Lower leg skin (tissue), 4 donors: ENCODE results near the gene TMEM127. TPM values are rescaled to one million over a fixed set of nuclear protein-coding genes. Genes with fewer than 3 reads are reported as not detected.

ENCODE experiments used
- DNase-seq, 2 donors: peaks; one replicate each; pipeline ENCODE4 v3.0.0-alpha.2; 2019; ENCODE audit warnings: low spot score in 2 of 2
- H3K4me3 ChIP-seq: fragments of 200-600 bp; sonication (generic); 2 replicates; pipeline ENCODE4 v1.5.1; 2017; ENCODE audit warnings: mild to moderate bottlenecking, low read depth; ENCODE audit not compliant: poor library complexity, severe bottlenecking
- POLR2A ChIP-seq, 2 donors: fragments of 450-650 bp; IDR thresholded peaks; one replicate each; pipeline ENCODE4 v1.6.1; 2016 to 2017; ENCODE audit warnings: antibody characterized with exemption in 2 of 2, mild to moderate bottlenecking in 1 of 2, moderate library complexity in 1 of 2
- WGBS, 2 donors: methylation state at CpG; one replicate each; pipeline ENCODE4 v1.1.5; 2018; 5-methylcytosine and 5-hydroxymethylcytosine counted together
- intact Hi-C: fragments of 100-400 bp; cut with DNase I; formaldehyde crosslinking; loops from one replicate; pipeline ENCODE4 v1.15.0; 2023; ENCODE audit warnings: low total_unique reads
- total RNA-seq, 4 donors: library from RNA; depleted of rRNA; stranded (reverse); fragments of >200 nt; gene quantifications; one replicate each; pipeline ENCODE4 v1.1.0, GENCODE V29; 2016
- TF ChIP-seq, protein P1 (sequence below), 3 donors: fragments of 450-650 bp; IDR thresholded peaks; one replicate each; pipeline ENCODE4 v1.5.1; 2016; ENCODE audit warnings: antibody characterized with exemption in 3 of 3, mild to moderate bottlenecking in 3 of 3, moderate library complexity in 2 of 3

The TMEM127 gene
- total RNA-seq, 4 donors from 2014 or later, result 49.5 to 76.2 (median 60.4) TPM

DNA sequence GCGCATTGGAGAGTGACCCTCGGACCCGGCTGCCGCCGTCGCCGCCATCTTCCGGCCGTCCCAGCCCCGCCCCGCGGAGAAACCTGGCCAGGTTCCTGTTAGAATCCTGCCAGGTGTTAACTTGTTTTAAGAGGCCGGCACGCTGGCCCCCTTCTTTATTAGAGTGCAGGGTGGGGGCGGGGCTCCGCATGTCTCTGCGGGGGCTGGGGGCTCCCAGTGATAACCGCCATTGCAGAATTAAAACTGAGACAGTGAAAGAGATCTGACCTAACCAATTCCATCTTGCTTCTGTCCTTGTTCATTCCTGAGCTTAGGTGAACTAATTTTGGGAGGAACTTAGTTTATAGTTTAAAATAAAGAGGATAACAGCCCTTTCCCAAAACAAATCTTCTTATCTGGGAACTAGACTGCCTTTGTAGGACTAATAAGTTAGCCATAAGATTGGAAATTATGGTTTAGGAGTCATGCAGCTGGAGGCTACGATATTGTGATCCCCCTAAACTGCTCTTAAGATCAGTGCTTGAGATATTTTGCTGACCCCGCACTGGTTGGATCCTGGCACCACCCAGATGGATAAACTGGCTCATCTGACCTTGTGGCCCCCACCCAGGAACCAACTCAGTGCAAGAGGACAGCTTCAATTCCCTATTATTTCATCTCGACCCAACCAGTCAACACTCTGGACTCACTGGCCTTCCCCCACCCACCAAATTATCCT is 56.6 kb downstream of the TMEM127 start:
- WGBS, 2 donors, result 10 to 26% methylated on average over 7 to 18 of the region's 21 CpGs
- TF ChIP-seq POLR2A (IDR thresholded peaks at IDR 0.05), result no peak
- TF ChIP-seq, protein P1, sequence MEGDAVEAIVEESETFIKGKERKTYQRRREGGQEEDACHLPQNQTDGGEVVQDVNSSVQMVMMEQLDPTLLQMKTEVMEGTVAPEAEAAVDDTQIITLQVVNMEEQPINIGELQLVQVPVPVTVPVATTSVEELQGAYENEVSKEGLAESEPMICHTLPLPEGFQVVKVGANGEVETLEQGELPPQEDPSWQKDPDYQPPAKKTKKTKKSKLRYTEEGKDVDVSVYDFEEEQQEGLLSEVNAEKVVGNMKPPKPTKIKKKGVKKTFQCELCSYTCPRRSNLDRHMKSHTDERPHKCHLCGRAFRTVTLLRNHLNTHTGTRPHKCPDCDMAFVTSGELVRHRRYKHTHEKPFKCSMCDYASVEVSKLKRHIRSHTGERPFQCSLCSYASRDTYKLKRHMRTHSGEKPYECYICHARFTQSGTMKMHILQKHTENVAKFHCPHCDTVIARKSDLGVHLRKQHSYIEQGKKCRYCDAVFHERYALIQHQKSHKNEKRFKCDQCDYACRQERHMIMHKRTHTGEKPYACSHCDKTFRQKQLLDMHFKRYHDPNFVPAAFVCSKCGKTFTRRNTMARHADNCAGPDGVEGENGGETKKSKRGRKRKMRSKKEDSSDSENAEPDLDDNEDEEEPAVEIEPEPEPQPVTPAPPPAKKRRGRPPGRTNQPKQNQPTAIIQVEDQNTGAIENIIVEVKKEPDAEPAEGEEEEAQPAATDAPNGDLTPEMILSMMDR (IDR thresholded peaks at IDR 0.05), result no peak
- H3K4me3 ChIP-seq, result peak overlapping the region; percentile 72
- intact Hi-C loops, result no loop called here
- peak in 1 of 2 donors; percentile 18 for DNase-seq

DNA sequence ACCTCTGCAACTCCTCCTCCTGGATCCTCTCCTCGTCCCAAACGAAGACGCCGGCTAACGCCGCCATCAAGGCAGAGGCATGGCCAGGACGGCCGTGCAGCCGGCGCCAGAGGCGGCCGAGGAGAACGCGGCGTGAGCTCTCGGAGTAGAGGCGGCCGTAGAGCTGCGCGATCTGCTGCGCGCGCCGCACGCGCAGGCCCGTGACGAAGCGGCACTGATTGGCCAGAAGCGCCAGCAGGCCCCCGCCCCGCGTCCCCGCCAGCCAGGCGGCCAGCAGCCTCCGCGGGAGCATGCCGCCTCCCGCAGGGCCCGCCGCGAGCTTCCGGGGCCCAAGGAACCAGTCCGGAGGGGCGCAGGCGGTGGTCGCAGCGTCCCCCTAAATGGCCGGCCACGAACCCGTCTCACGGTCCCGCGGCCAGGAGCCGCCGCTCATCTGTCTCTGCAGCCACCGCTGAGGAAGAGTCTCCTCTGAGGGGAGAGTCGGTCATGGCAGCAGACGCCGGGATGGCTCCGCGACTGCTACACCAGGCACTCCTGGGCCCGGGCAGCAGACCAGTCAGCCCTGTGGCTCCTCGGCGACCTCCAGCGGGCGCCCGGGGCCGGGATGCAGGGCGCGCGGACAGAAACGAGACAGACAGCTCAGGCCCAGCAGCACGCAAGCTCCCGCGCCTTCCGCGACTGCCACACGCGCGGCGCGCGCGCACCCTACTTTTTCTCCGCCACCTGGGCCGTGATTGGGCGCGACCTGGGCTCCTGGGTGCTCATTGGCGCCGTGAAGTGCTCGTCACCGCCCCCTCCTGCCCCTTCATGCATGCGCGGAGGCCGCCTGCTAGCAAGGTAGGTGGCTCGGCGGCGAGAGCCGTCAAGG is 57.4 kb downstream of the TMEM127 start, which contains the start of gene STARD7:
Gene STARD7 (minus strand): TSS at position 685 of the 868 bp plus-strand sequence. CDS start 393 bp downstream, at position 292.
- intact Hi-C loops, result no loop called here
- TF ChIP-seq, protein P1 (IDR thresholded peaks at IDR 0.05), result no peak
- peak in 1 of 2 donors; percentile 64 for TF ChIP-seq POLR2A (IDR thresholded peaks at IDR 0.05)
- 1% methylated on average over 45 of the region's 100 CpGs; no CpG with 5 or more reads in 1 of the 2 donors for WGBS, 2 donors
- H3K4me3 ChIP-seq, result peak within 1 kb of the TSS; percentile 72
- DNase-seq, result peak; percentile 97 to 100

DNA sequence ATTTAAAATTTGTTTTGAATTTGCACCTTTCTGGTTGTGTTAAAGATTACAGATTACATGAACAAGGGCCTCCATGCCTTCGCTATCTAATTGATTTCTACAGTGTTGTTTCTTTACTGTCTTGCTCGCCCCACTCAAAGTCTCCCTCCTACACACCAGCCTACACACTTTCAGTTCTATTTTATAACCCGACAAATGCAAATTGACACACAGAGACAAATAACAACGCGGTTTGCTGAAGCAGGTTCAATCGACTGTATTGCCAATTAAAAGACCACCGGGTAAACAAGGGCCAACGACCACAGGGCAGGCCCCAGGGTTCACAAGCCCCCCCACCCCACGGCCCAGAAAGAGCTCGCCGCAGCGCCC is 58.0 kb downstream of the TMEM127 start:
- intact Hi-C loops, result no loop called here
- DNase-seq, result no peak
- WGBS, 2 donors, result 0 to 1% methylated on average over 11 to 12 of the region's 12 CpGs
- TF ChIP-seq, protein P1 (IDR thresholded peaks at IDR 0.05), result no peak
- TF ChIP-seq POLR2A (IDR thresholded peaks at IDR 0.05), result no peak
- peak overlapping the region; percentile 72 for H3K4me3 ChIP-seq

DNA sequence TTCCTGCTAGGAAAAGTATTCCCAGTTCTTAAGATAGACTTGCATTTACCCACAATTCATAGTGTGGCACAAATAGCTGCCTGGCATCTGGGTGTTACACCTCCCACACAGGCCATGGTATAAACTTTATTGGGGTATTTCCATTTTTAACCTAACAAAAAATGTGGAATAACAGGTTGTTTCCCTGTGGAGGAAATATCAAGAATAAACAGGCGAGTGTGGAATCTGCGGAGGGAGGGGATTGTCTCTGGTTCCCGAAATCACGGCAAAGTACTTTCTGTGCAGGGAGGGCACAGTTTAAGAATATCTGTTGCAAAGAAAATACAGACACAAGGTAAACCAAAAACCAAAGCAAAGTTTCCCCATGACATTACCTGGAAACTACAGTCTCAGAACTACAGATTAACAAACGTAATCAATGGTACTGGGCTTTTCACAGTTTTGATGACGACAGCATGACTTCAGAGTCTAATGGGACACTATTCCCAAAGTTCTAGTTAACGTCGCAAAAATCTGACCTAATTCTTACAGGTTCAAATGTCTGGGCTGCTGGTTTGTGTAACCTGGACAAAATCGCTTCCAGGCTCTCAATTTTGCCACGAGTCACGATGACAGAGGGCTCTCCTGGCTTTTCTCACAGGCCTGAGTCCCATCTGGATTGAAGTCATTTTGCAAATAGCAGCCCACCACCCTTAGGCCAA is 58.6 kb downstream of the TMEM127 start:
- peak overlapping the region; percentile 72 for H3K4me3 ChIP-seq
- WGBS, 2 donors, result 7 to 9% methylated on average over 11 of the region's 11 CpGs
- TF ChIP-seq, protein P1 (IDR thresholded peaks at IDR 0.05), result no peak
- no peak for TF ChIP-seq POLR2A (IDR thresholded peaks at IDR 0.05)
- intact Hi-C loops, result no loop called here
- no peak for DNase-seq

DNA sequence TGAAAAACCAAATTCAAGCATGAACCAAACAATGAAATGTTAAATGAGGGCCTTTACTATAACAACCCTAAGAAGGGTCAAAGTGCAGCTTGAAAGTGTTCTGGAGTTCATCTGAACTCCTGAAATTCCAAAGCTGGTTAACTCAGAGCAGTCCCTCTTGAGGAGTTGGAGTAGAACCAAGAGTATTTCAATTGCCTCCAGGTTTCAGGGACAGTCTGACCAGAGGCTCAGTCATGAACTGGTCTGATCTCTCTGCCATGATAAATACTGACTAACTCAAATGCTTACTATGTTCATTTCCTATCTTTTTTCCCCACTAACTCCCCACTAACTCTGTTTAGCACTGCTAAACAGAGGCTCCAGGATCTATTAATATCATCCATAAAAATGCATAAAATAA is 59.9 kb downstream of the TMEM127 start:
- DNase-seq, result no peak
- intact Hi-C loops, result no loop called here
- H3K4me3 ChIP-seq, result no peak overlapping the region
- TF ChIP-seq, protein P1 (IDR thresholded peaks at IDR 0.05), result no peak
- no peak for TF ChIP-seq POLR2A (IDR thresholded peaks at IDR 0.05)
